ENCODE results near the gene UBAC2. TPM values are rescaled to one million over a fixed set of nuclear protein-coding genes. Genes with fewer than 3 reads are reported as not detected.

Gene UBAC2
- polyA plus RNA-seq, 2 donors = 63.0 to 70.1 TPM

DNA sequence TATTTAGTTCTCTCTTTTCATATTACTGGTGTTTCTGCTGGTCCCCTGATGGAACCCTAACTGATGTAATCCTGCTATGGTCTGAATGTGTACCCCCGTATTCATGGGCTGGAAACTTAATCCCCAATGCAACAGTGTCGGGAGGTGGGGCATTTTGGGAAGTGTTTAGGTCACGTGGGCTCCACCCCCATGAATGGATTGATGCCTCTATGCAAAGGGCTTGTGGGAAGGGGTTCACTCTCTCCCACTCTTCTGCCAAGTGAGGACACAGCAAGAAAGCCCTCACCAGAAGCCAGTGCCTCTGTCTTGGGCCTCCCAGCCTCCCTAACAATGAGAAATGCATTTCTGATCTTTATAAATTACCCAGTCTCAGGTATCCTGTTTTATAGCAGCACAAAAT lies 21.2 kb upstream of the UBAC2 start:
- Histone ChIP-seq H3K4me3 (ENCODE audit: low read depth in 1 of 2, low read length in 2 of 2) (no peak overlapping the region), H3K9me3 (ENCODE audit: control insufficient read depth in 2 of 2, insufficient read depth in 1 of 2, low read depth in 1 of 2, low read length in 1 of 2) (no peaks in the 10 kb centered on the region), H3K27ac (ENCODE audit: low read depth in 2 of 2, low read length in 1 of 2) (peak overlapping the region in 1 of 2 donors; percentile 9), H3K4me1 (ENCODE audit: control insufficient read depth in 2 of 2, insufficient read depth in 2 of 2, low read length in 1 of 2) (peaks cover 0 to 3% of the 10 kb centered on the region in 2 donors), H3K27me3 (ENCODE audit: control insufficient read depth in 1 of 2, insufficient read depth in 2 of 2, low read length in 2 of 2) (no peaks in the 10 kb centered on the region), H3K36me3 (ENCODE audit: control insufficient read depth in 2 of 2, insufficient read depth in 2 of 2, low read length in 1 of 2) (no peaks in the 10 kb centered on the region)
- 80% methylated on average over 3 of the region's 3 CpGs for WGBS, 2 donors

DNA sequence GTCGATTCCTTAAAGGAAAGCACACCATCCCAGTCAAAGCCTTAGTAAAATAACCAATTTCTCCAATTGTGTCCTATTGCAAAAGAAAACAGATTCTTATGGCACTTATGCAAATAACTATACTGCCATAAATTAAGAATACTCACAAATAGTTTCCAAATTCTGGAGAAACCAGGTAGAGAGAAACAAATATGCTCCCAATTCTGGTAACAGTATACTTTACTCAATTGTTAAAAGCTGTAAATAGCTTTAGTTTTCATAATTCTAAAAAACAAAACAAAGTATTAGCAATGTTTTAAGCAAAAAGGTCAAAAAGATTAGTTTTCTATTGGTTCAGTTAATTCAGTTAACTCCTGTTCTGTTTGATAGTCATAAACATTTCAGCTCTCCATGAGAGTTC lies 18.2 kb upstream of the UBAC2 start:
- Histone ChIP-seq H3K4me3 (ENCODE audit: low read depth in 1 of 2, low read length in 2 of 2) (no peak overlapping the region), H3K27me3 (ENCODE audit: control insufficient read depth in 1 of 2, insufficient read depth in 2 of 2, low read length in 2 of 2) (no peaks in the 10 kb centered on the region), H3K9me3 (ENCODE audit: control insufficient read depth in 2 of 2, insufficient read depth in 1 of 2, low read depth in 1 of 2, low read length in 1 of 2) (no peaks in the 10 kb centered on the region), H3K27ac (ENCODE audit: low read depth in 2 of 2, low read length in 1 of 2) (no peak overlapping the region), H3K4me1 (ENCODE audit: control insufficient read depth in 2 of 2, insufficient read depth in 2 of 2, low read length in 1 of 2) (peaks cover 0 to 3% of the 10 kb centered on the region in 2 donors), H3K36me3 (ENCODE audit: control insufficient read depth in 2 of 2, insufficient read depth in 2 of 2, low read length in 1 of 2) (no peaks in the 10 kb centered on the region)
- WGBS, 2 donors = 98 to 100% methylated on average over 1 of the region's 1 CpG

DNA sequence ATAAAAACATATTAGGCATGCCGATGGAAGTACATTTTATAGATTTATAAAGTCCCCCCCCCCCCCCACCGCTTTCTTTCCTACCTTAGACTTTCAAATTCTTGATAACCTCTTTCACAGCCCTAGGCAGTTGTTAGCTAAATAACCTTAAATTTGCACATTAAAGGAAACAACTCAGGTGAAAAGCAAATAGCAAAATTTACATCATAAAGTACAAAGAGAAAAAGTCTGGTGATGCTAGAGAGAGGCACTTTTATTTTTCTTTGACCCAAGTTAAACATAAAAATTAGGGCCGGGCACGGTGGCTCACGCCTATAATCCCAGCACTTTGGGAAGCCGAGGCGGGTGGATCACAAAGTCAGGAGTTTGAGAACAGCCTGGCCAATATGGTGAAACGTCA lies 15.0 kb upstream of the UBAC2 start:
- Histone ChIP-seq H3K27me3 (ENCODE audit: control insufficient read depth in 1 of 2, insufficient read depth in 2 of 2, low read length in 2 of 2) (no peaks in the 10 kb centered on the region), H3K4me3 (ENCODE audit: low read depth in 1 of 2, low read length in 2 of 2) (no peak overlapping the region), H3K36me3 (ENCODE audit: control insufficient read depth in 2 of 2, insufficient read depth in 2 of 2, low read length in 1 of 2) (no peaks in the 10 kb centered on the region), H3K27ac (ENCODE audit: low read depth in 2 of 2, low read length in 1 of 2) (no peak overlapping the region), H3K4me1 (ENCODE audit: control insufficient read depth in 2 of 2, insufficient read depth in 2 of 2, low read length in 1 of 2) (peaks cover 2 to 6% of the 10 kb centered on the region in 2 donors), H3K9me3 (ENCODE audit: control insufficient read depth in 2 of 2, insufficient read depth in 1 of 2, low read depth in 1 of 2, low read length in 1 of 2) (no peaks in the 10 kb centered on the region)
- WGBS, 2 donors = 72 to 82% methylated on average over 8 of the region's 8 CpGs

DNA sequence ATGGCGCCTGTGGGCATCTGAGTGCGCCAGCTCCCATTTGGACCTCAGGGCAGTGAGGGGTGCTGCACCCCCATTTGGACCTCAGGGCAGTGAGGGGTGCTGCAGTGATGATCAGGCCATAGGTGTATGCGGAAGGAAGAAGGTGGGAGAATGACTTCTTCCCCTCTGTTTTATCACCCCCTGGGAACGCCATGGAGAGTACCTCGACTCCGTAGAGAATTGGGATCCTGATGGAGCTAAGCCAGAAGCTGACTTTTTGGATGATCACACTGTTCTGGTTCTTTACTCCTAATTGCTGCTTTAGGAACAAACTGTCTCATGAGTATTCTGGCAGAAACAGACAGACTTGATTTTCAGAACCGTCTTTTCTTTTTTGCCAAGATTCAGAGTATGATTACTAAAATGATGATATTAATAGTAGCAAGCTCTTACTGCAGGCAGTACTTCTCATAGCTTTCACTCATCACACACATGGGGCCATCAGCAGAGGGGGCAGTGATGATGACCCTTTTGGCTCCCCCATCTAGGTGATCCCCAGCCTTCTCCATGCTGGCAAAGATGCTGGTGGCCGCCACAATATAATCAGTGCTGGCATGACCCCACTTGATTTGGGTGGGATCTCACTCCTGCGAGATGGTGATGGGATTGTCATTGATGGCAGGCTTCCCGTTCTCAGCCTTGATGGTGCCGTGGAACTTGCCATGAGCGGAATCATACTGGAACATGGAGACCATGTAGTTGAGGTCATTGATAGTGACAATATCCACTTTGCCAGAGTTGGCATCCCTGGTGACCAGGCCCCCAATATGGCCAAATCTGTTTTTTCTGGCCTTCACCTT lies 10.3 kb upstream of the UBAC2 start:
- H3K4me3 ChIP-seq (ENCODE audit: low read depth in 1 of 2, low read length in 2 of 2) = no peak overlapping the region
- 84 to 91% methylated on average over 12 of the region's 12 CpGs for WGBS, 2 donors
- no peaks in the 10 kb centered on the region for H3K27me3 ChIP-seq (ENCODE audit: control insufficient read depth in 1 of 2, insufficient read depth in 2 of 2, low read length in 2 of 2)
- peaks cover 2 to 6% of the 10 kb centered on the region in 2 donors for H3K4me1 ChIP-seq (ENCODE audit: control insufficient read depth in 2 of 2, insufficient read depth in 2 of 2, low read length in 1 of 2)
- H3K27ac ChIP-seq (ENCODE audit: low read depth in 2 of 2, low read length in 1 of 2) = peak overlapping the region; percentile 41 to 44
- H3K36me3 ChIP-seq (ENCODE audit: control insufficient read depth in 2 of 2, insufficient read depth in 2 of 2, low read length in 1 of 2) = no peaks in the 10 kb centered on the region
- H3K9me3 ChIP-seq (ENCODE audit: control insufficient read depth in 2 of 2, insufficient read depth in 1 of 2, low read depth in 1 of 2, low read length in 1 of 2) = no peaks in the 10 kb centered on the region

DNA sequence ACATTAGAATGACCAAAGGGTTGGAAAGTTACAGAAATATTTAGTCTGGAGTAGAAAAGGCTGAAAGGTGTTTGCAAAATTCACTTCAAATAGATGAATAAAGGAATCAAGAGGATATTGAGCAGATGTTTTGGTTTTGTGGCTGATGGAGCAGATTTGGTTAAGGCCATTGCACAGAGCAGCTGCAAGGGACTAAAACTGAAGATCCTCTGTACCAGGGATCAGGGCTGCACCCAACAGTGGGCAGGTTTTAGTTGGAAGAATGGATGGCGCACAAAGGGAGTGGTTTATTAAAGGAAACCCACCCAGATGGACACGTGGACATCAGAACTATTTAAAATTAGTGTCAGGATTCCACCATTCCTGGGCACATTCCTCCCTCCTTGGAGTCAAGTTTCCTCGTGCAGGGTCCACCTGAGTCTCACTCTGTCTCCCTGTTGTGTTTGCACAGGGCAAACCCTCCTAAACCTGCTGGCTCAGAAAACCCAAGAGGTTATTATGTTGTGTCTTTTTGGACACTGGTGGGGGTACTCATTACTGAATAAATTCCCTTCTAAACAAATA lies 9.2 kb upstream of the UBAC2 start:
- Histone ChIP-seq H3K4me1 (ENCODE audit: control insufficient read depth in 2 of 2, insufficient read depth in 2 of 2, low read length in 1 of 2) (peaks cover 2 to 6% of the 10 kb centered on the region in 2 donors), H3K4me3 (ENCODE audit: low read depth in 1 of 2, low read length in 2 of 2) (no peak overlapping the region)

DNA sequence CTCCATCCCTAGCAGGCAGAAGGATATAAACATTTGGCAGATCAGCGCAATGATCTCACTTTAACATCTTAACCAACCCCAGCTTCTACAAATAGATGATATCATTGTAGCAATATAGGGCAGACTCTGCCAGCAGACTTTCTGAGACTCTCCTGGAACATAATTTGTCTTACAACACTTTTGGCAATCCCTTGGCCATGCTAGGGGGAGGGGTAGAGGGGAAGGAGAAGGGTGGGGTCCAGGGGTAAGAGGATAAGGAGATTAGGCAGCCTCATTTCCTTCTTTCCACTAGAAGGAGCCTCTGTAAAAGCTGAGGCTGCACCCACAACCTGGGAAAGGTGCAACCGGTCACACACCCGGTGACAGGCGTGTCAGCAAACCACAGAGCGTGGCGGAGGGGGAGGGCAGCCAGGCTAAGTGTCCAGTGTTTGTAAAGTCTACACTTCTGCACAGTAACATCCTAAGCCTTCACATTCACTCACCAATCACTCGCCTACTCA lies 8.7 kb upstream of the UBAC2 start:
- Histone ChIP-seq H3K9me3 (ENCODE audit: control insufficient read depth in 2 of 2, insufficient read depth in 1 of 2, low read depth in 1 of 2, low read length in 1 of 2) (no peaks in the 10 kb centered on the region), H3K27ac (ENCODE audit: low read depth in 2 of 2, low read length in 1 of 2) (peak overlapping the region; percentile 57 to 80), H3K27me3 (ENCODE audit: control insufficient read depth in 1 of 2, insufficient read depth in 2 of 2, low read length in 2 of 2) (no peaks in the 10 kb centered on the region), H3K4me3 (ENCODE audit: low read depth in 1 of 2, low read length in 2 of 2) (no peak overlapping the region), H3K4me1 (ENCODE audit: control insufficient read depth in 2 of 2, insufficient read depth in 2 of 2, low read length in 1 of 2) (peaks cover 2 to 6% of the 10 kb centered on the region in 2 donors), H3K36me3 (ENCODE audit: control insufficient read depth in 2 of 2, insufficient read depth in 2 of 2, low read length in 1 of 2) (no peaks in the 10 kb centered on the region)
- 53 to 62% methylated on average over 7 of the region's 7 CpGs for WGBS, 2 donors

More for the DNA sequence above, 9.2 kb upstream of the UBAC2 start:
- no peaks in the 10 kb centered on the region for H3K9me3 ChIP-seq (ENCODE audit: control insufficient read depth in 2 of 2, insufficient read depth in 1 of 2, low read depth in 1 of 2, low read length in 1 of 2)
- WGBS, 2 donors = 49 to 50% methylated on average over 3 of the region's 3 CpGs
- H3K36me3 ChIP-seq (ENCODE audit: control insufficient read depth in 2 of 2, insufficient read depth in 2 of 2, low read length in 1 of 2) = no peaks in the 10 kb centered on the region
- peak overlapping the region; percentile 57 to 80 for H3K27ac ChIP-seq (ENCODE audit: low read depth in 2 of 2, low read length in 1 of 2)
- H3K27me3 ChIP-seq (ENCODE audit: control insufficient read depth in 1 of 2, insufficient read depth in 2 of 2, low read length in 2 of 2) = no peaks in the 10 kb centered on the region

DNA sequence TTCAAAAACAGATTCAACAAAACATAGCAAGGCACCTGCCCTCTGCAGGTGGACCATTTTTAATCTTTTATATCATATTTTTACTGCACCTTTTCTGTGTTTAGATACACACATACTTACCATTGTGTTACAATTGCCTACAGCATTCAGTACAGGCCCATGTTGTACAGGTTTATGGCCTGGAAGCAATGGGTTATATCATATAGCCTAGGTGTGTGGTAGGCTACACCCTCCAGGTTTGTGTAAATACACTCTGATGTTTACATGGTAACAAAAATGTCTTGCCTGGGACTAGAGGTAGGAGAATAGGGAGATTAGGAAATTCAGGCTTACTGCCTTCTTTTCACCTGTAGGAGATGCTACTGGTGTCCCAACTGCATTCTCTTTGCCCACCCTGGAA lies 8.2 kb upstream of the UBAC2 start:
- H3K4me3 ChIP-seq (ENCODE audit: low read depth in 1 of 2, low read length in 2 of 2) = no peak overlapping the region
- H3K27ac ChIP-seq (ENCODE audit: low read depth in 2 of 2, low read length in 1 of 2) = peak overlapping the region in 1 of 2 donors; percentile 69
- no peaks in the 10 kb centered on the region for H3K27me3 ChIP-seq (ENCODE audit: control insufficient read depth in 1 of 2, insufficient read depth in 2 of 2, low read length in 2 of 2)
- H3K36me3 ChIP-seq (ENCODE audit: control insufficient read depth in 2 of 2, insufficient read depth in 2 of 2, low read length in 1 of 2) = no peaks in the 10 kb centered on the region
- H3K9me3 ChIP-seq (ENCODE audit: control insufficient read depth in 2 of 2, insufficient read depth in 1 of 2, low read depth in 1 of 2, low read length in 1 of 2) = no peaks in the 10 kb centered on the region
- peaks cover 2 to 9% of the 10 kb centered on the region in 2 donors for H3K4me1 ChIP-seq (ENCODE audit: control insufficient read depth in 2 of 2, insufficient read depth in 2 of 2, low read length in 1 of 2)

DNA sequence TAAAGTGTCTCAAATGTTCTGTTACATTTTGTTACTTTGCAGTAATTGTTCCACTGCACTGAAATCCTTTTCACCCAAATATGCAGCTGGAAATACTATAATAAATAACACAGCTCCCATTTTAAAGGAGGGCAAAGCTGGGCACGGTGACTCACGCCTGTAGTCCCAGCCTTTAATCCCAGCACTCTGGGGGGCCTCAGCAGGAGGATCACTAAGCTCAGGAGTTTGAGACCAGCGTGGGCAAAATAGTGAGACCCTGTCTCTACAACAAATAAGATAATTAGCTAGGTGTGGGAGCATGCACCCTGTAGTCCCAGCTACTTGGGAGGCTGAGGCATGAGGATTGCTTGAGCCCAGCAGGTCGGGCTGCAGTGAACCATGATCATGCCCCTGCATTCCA lies 7.5 kb upstream of the UBAC2 start:
- no peak overlapping the region for H3K4me3 ChIP-seq (ENCODE audit: low read depth in 1 of 2, low read length in 2 of 2)
- H3K27ac ChIP-seq (ENCODE audit: low read depth in 2 of 2, low read length in 1 of 2) = no peak overlapping the region
- H3K4me1 ChIP-seq (ENCODE audit: control insufficient read depth in 2 of 2, insufficient read depth in 2 of 2, low read length in 1 of 2) = peaks cover 2 to 12% of the 10 kb centered on the region in 2 donors
- WGBS, 2 donors = 69 to 89% methylated on average over 4 of the region's 4 CpGs
- no peaks in the 10 kb centered on the region for H3K27me3 ChIP-seq (ENCODE audit: control insufficient read depth in 1 of 2, insufficient read depth in 2 of 2, low read length in 2 of 2)
- no peaks in the 10 kb centered on the region for H3K9me3 ChIP-seq (ENCODE audit: control insufficient read depth in 2 of 2, insufficient read depth in 1 of 2, low read depth in 1 of 2, low read length in 1 of 2)
- no peaks in the 10 kb centered on the region for H3K36me3 ChIP-seq (ENCODE audit: control insufficient read depth in 2 of 2, insufficient read depth in 2 of 2, low read length in 1 of 2)

DNA sequence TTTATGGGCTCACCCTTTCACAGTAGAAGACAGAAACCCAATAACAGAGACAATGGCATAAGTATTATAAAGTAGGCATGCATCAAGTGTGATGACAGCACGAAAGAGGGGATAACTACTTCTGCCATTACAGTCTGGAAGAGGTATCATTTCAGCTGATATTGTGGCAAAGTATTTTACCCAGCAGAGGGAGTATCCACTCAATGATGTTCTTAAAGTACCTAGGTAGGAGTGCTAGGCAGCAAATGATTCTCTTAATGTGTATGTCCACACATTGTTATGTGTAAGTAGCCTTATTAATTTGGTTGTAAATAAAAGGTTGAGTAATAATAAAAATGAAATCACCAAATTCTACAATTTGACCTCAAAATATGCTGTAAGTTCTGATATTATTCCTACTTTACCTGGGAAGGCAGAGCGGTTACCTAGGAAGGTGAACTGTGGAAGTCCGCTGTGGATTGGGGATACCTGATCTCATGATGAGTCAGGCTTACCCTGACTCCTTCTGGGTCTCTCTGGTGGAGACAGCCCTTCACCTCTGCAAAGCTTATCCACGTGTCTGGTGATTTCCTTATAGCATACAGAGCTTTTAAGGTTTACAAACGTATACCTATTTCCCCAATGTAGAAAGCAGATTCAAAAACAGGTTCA lies 4.1 kb upstream of the UBAC2 start:
- 74 to 77% methylated on average over 5 of the region's 5 CpGs for WGBS, 2 donors
- Histone ChIP-seq H3K27ac (ENCODE audit: low read depth in 2 of 2, low read length in 1 of 2) (peak overlapping the region; percentile 29 to 56), H3K9me3 (ENCODE audit: control insufficient read depth in 2 of 2, insufficient read depth in 1 of 2, low read depth in 1 of 2, low read length in 1 of 2) (no peaks in the 10 kb centered on the region), H3K4me3 (ENCODE audit: low read depth in 1 of 2, low read length in 2 of 2) (no peak overlapping the region), H3K36me3 (ENCODE audit: control insufficient read depth in 2 of 2, insufficient read depth in 2 of 2, low read length in 1 of 2) (no peaks in the 10 kb centered on the region), H3K4me1 (ENCODE audit: control insufficient read depth in 2 of 2, insufficient read depth in 2 of 2, low read length in 1 of 2) (peaks cover 0 to 7% of the 10 kb centered on the region in 2 donors), H3K27me3 (ENCODE audit: control insufficient read depth in 1 of 2, insufficient read depth in 2 of 2, low read length in 2 of 2) (no peaks in the 10 kb centered on the region)
